OCI-LY7 (cell line): Measurements from ENCODE around the gene CASZ1. TPM values are rescaled to one million over a fixed set of nuclear protein-coding genes. Genes with fewer than 3 reads are reported as not detected.

ENCODE experiments used
- BruUV-seq: library from RNA; stranded (reverse); fragments of 400-500 nt; replicated peaks from 2 replicates; lab custom pipeline; 2021; lab: Mats Ljungman, UMichigan
- CTCF ChIA-PET: fragments of 300-600 bp; sonication (Branson Sonifier 250); formaldehyde crosslinking; loops from one replicate; lab custom pipeline; 2022; ENCODE audit warnings: antibody characterized with exemption; ENCODE audit not compliant: unreplicated experiment; lab: Charles Lee
- POLR2A ChIA-PET: fragments of 300-600 bp; sonication (Branson Sonifier 250); formaldehyde crosslinking; loops from one replicate; lab custom pipeline; 2022; ENCODE audit warnings: antibody characterized with exemption; lab: Charles Lee
- DNase-seq: peaks from one replicate; pipeline ENCODE4 v3.0.0-alpha.2; 2015; ENCODE audit warnings: low spot score
- H2AFZ ChIP-seq: fragments of 200-600 bp; sonication (generic), shearing (Covaris generic); 2 replicates; pipeline ENCODE4 v1.6.1; 2014; ENCODE audit warnings: mild to moderate bottlenecking, antibody characterized with exemption, low read length, moderate library complexity
- H3K27ac ChIP-seq: fragments of 200-600 bp; sonication (generic); 2 replicates; pipeline ENCODE4 v1.5.1; 2014; ENCODE audit warnings: mixed run types, low read depth, mild to moderate bottlenecking, moderate library complexity, low read length, inconsistent platforms; ENCODE audit not compliant: poor library complexity, severe bottlenecking
- H3K36me3 ChIP-seq: fragments of 200-600 bp; sonication (generic); 2 replicates; pipeline ENCODE4 v1.6.1; 2014; ENCODE audit warnings: mild to moderate bottlenecking, antibody characterized with exemption, low read length, moderate library complexity, mixed read lengths; ENCODE audit not compliant: insufficient read depth
- H3K4me1 ChIP-seq: fragments of 200-600 bp; sonication (generic); 2 replicates; pipeline ENCODE4 v1.5.1; 2014; ENCODE audit warnings: mild to moderate bottlenecking, low read length; ENCODE audit not compliant: insufficient read depth, poor library complexity, severe bottlenecking
- H3K4me2 ChIP-seq: fragments of 200-600 bp; sonication (generic); 2 replicates; pipeline ENCODE4 v1.6.1; 2014; ENCODE audit warnings: mild to moderate bottlenecking, low read length
- H3K4me3 ChIP-seq: fragments of 200-600 bp; sonication (generic); 2 replicates; pipeline ENCODE4 v1.5.1; 2014; ENCODE audit warnings: mild to moderate bottlenecking, low read depth, low read length; ENCODE audit not compliant: poor library complexity, severe bottlenecking
- H3K79me2 ChIP-seq: fragments of 200-600 bp; sonication (generic); 2 replicates; pipeline ENCODE4 v1.6.1; 2016; ENCODE audit warnings: low read depth, mild to moderate bottlenecking, low read length, moderate library complexity, mixed read lengths; ENCODE audit not compliant: insufficient read depth
- H3K9me2 ChIP-seq: fragments of 200-600 bp; sonication (generic); 2 replicates; pipeline ENCODE4 v1.6.1; 2016; ENCODE audit warnings: mild to moderate bottlenecking, low read length, mixed read lengths; ENCODE audit not compliant: insufficient read depth
- H3K9me3 ChIP-seq: fragments of 200-600 bp; sonication (generic); 2 replicates; pipeline ENCODE4 v1.6.1; 2014; ENCODE audit warnings: mild to moderate bottlenecking, mixed run types, low read length, mixed read lengths
- H4K20me1 ChIP-seq: fragments of 200-600 bp; sonication (generic); 2 replicates; pipeline ENCODE4 v1.6.1; 2014; ENCODE audit warnings: mild to moderate bottlenecking, antibody characterized with exemption, low read length, moderate library complexity, mixed read lengths; ENCODE audit not compliant: insufficient read depth
- EZH2phosphoT487 ChIP-seq: fragments of 200-600 bp; sonication (generic); IDR thresholded peaks from 2 replicates; pipeline ENCODE4 v1.6.1; 2018; ENCODE audit warnings: low read depth, borderline replicate concordance, mild to moderate bottlenecking, mixed run types, antibody characterized with exemption, low read length, moderate library complexity, mixed read lengths
- intact Hi-C: fragments of 100-400 bp; cut with micrococcal nuclease; formaldehyde crosslinking; loops from one replicate; pipeline ENCODE4 v1.10.0; 2022; ENCODE audit not compliant: unreplicated experiment
- total RNA-seq, 2 experiments: library from RNA; depleted of rRNA in 1 of 2; stranded (reverse); fragments of >200 nt in 1 of 2; shearing (Covaris generic) in 1 of 2; gene quantifications; 2 replicates each; pipeline ENCODE4 v1.2.3, GENCODE V29; 2014 to 2022
- TF ChIP-seq, protein P1 (sequence below): fragments of 200-600 bp; sonication (generic); conservative IDR thresholded peaks from 2 replicates; pipeline ENCODE4 v1.5.1; 2014; ENCODE audit warnings: mild to moderate bottlenecking, antibody characterized with exemption, low read length, moderate library complexity, mixed read lengths

CASZ1 gene
- total RNA-seq, 2 experiments from 2014 or later = 3.3 to 3.9 TPM

- Histone ChIP-seq H3K79me2 (no peaks in the 10 kb centered on the region), H3K27ac (no peak overlapping the region), H3K4me1 (no peaks in the 10 kb centered on the region), H2AFZ (no peak overlapping the region), H3K4me3 (no peak overlapping the region), H3K36me3 (no peaks in the 10 kb centered on the region), H3K9me2 (no peaks in the 10 kb centered on the region), H3K4me2 (no peak overlapping the region), H4K20me1 (no peaks in the 10 kb centered on the region), H3K9me3 (no peaks in the 10 kb centered on the region)
- ChIA-PET CTCF (no interaction called here), POLR2A (no interaction called here)
- DNase-seq = no peak
- TF ChIP-seq, protein P1, sequence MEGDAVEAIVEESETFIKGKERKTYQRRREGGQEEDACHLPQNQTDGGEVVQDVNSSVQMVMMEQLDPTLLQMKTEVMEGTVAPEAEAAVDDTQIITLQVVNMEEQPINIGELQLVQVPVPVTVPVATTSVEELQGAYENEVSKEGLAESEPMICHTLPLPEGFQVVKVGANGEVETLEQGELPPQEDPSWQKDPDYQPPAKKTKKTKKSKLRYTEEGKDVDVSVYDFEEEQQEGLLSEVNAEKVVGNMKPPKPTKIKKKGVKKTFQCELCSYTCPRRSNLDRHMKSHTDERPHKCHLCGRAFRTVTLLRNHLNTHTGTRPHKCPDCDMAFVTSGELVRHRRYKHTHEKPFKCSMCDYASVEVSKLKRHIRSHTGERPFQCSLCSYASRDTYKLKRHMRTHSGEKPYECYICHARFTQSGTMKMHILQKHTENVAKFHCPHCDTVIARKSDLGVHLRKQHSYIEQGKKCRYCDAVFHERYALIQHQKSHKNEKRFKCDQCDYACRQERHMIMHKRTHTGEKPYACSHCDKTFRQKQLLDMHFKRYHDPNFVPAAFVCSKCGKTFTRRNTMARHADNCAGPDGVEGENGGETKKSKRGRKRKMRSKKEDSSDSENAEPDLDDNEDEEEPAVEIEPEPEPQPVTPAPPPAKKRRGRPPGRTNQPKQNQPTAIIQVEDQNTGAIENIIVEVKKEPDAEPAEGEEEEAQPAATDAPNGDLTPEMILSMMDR = no peak
- no peak for TF ChIP-seq EZH2phosphoT487
- no TSS peak for BruUV-seq
- intact Hi-C loops = no loop called here
Measured at GRCh38 chr1:10818262-10819197, 22.1 kb upstream of the CASZ1 start.

GRCh38 chr1:10816743-10817369 lies 20.4 kb upstream of the CASZ1 start:
- Histone ChIP-seq H3K4me3 (no peak overlapping the region), H3K4me1 (no peaks in the 10 kb centered on the region), H3K36me3 (no peaks in the 10 kb centered on the region), H3K4me2 (no peak overlapping the region), H3K9me2 (no peaks in the 10 kb centered on the region), H2AFZ (no peak overlapping the region), H3K9me3 (no peaks in the 10 kb centered on the region), H3K79me2 (no peaks in the 10 kb centered on the region), H4K20me1 (no peaks in the 10 kb centered on the region), H3K27ac (no peak overlapping the region)
- intact Hi-C loops = no loop called here
- ChIA-PET CTCF (no interaction called here), POLR2A (no interaction called here)
- DNase-seq = no peak
- TF ChIP-seq EZH2phosphoT487 = no peak
- TF ChIP-seq, protein P1 = no peak
- BruUV-seq = no TSS peak

- Histone ChIP-seq H3K9me2 (no peaks in the 10 kb centered on the region), H3K4me1 (no peaks in the 10 kb centered on the region), H3K27ac (no peak overlapping the region), H3K9me3 (no peaks in the 10 kb centered on the region), H3K36me3 (no peaks in the 10 kb centered on the region), H4K20me1 (no peaks in the 10 kb centered on the region), H3K79me2 (no peaks in the 10 kb centered on the region), H3K4me3 (no peak overlapping the region), H3K4me2 (no peak overlapping the region), H2AFZ (no peak overlapping the region)
- intact Hi-C loops = no loop called here
- DNase-seq = no peak
- ChIA-PET CTCF (no interaction called here), POLR2A (no interaction called here)
- no TSS peak for BruUV-seq
- TF ChIP-seq, protein P1 = no peak
- TF ChIP-seq EZH2phosphoT487 = no peak
Measured at GRCh38 chr1:10816233-10816632, 19.8 kb upstream of the CASZ1 start.
